Activated CD4-positive, alpha-beta T cell treated with anti-CD3 and anti-CD28 coated beads, Interleukin-2, amount 50 U/mL, for 48 hours (primary cell): Measurements from ENCODE around the gene SPATA24.
A peak's percentile ranks its signal among the peaks of the same experiment; 100 is the strongest.
"Not testable (repeated sequence)": the region's sequence is repeated elsewhere in the genome, so short reads cannot be mapped to it uniquely, and the experiment has no call there.

Experiments
- DNase-seq, 2 experiments: peaks; one replicate each; pipeline ENCODE4 v3.0.0-alpha.2; 2020

The SPATA24 gene

GRCh38 chr5:139415869-139416268, 12.0 kb upstream of the SPATA24 start:
- DNase-seq, result no peak

- DNase-seq, result peak; percentile 51 to 67
These were observed 11.5 kb upstream of the SPATA24 start for GRCh38 chr5:139415221-139415861.

- DNase-seq, result no peak
These were observed 10.8 kb upstream of the SPATA24 start for GRCh38 chr5:139414581-139415130.

GRCh38 chr5:139413963-139414362, 10.1 kb upstream of the SPATA24 start:
- peak in 1 of 2 experiments; percentile 36 for DNase-seq

- no peak for DNase-seq
These were observed 9.3 kb upstream of the SPATA24 start for GRCh38 chr5:139413153-139413552.

- DNase-seq, result no peak
These were observed 7.3 kb upstream of the SPATA24 start for GRCh38 chr5:139410993-139411828.

GRCh38 chr5:139410121-139410992, 6.5 kb upstream of the SPATA24 start:
- DNase-seq, result no peak

GRCh38 chr5:139409116-139409515, 5.2 kb upstream of the SPATA24 start:
- DNase-seq, result not testable (repeated sequence)

GRCh38 chr5:139408191-139408590, 4.3 kb upstream of the SPATA24 start:
- no peak for DNase-seq

GRCh38 chr5:139407517-139407916, 3.6 kb upstream of the SPATA24 start:
- DNase-seq, result no peak

GRCh38 chr5:139406963-139407362, 3.1 kb upstream of the SPATA24 start:
- DNase-seq, result no peak

GRCh38 chr5:139404484-139404840, 573 bp upstream of the SPATA24 start:
- DNase-seq, result no peak

- no peak for DNase-seq
These were observed 487 bp downstream of the SPATA24 start for GRCh38 chr5:139403418-139403786.

- peak; percentile 38 to 49 for DNase-seq
These were observed 1.2 kb downstream of the SPATA24 start for GRCh38 chr5:139402561-139403158.

- DNase-seq, result no peak
These were observed 2.3 kb downstream of the SPATA24 start for GRCh38 chr5:139401546-139401945.

GRCh38 chr5:139399501-139400121, 4.3 kb downstream of the SPATA24 start:
- DNase-seq, result no peak

GRCh38 chr5:139397921-139398320, 6.0 kb downstream of the SPATA24 start:
- DNase-seq, result no peak

GRCh38 chr5:139396691-139397090, 7.2 kb downstream of the SPATA24 start:
- no peak for DNase-seq

- no peak for DNase-seq
These were observed 7.8 kb downstream of the SPATA24 start for GRCh38 chr5:139395844-139396640.

GRCh38 chr5:139394654-139395566, 9.0 kb downstream of the SPATA24 start, which contains the start of gene PROB1:
TSS of gene PROB1 (minus strand) at chr5:139395104. CDS start at chr5:139395081, 23 bp downstream.
- DNase-seq, result no peak
